B cell (primary cell): ENCODE results near the gene DYNLT1. TPM values are rescaled to one million over a fixed set of nuclear protein-coding genes. Genes with fewer than 3 reads are reported as not detected.
"Not testable (repeated sequence)": the region's sequence is repeated elsewhere in the genome, so short reads cannot be mapped to it uniquely, and the experiment has no call there.

Source experiments
- ATAC-seq: fragments of 200-7000 bp; cut with Tn5 transposase; one replicate; pipeline ENCODE4 v1.10.0; 2021; ENCODE audit warnings: low read depth, mild to moderate bottlenecking, moderate number of reproducible peaks, moderate library complexity
- CTCF ChIA-PET: fragments of 350-600 bp; sonication (Branson Sonifier 250); formaldehyde crosslinking; loops from one replicate; lab custom pipeline; 2021; ENCODE audit warnings: antibody characterized with exemption, inconsistent platforms; lab: Charles Lee
- POLR2A ChIA-PET: fragments of 350-600 bp; sonication (Branson Sonifier 250); formaldehyde crosslinking; loops from one replicate; lab custom pipeline; 2021; ENCODE audit warnings: antibody characterized with exemption; lab: Charles Lee
- DNase-seq: peaks from one replicate; pipeline ENCODE4 v3.0.0; 2013
- H2AFZ ChIP-seq: 2 replicates; pipeline ENCODE4 v1.6.1; 2012; ENCODE audit warnings: mild to moderate bottlenecking, low read depth, low read length; ENCODE audit not compliant: insufficient read depth, poor library complexity, severe bottlenecking
- H3K27ac ChIP-seq, 2 donors: 1 replicate in 1 of 2; 2 replicates in 1 of 2; pipeline ENCODE4 v1.5.1; 2012 to 2013; ENCODE audit warnings: low read length in 2 of 2, mild to moderate bottlenecking in 2 of 2, moderate library complexity in 1 of 2
- H3K27me3 ChIP-seq, 4 experiments: fragments of 200-600 bp in 1 of 4; sonication (generic) in 1 of 4; replicated peaks in 1 of 4; 1 replicate in 2 of 4; 2 replicates in 2 of 4; pipeline versions ENCODE4 v1.6.1 to v1.7.0; 2013 to 2016; ENCODE audit warnings: low read length in 3 of 4, mild to moderate bottlenecking in 2 of 4, mixed read lengths in 1 of 4, moderate library complexity in 1 of 4; ENCODE audit not compliant: insufficient read depth in 4 of 4, control insufficient read depth in 3 of 4; ENCODE audit errors: control extremely low read depth in 1 of 4
- H3K36me3 ChIP-seq, 2 experiments: replicated peaks in 1 of 2; 1 replicate in 1 of 2; 2 replicates in 1 of 2; pipeline versions ENCODE4 v1.6.1 to v1.7.1; 2013; ENCODE audit warnings: low read length in 1 of 2; ENCODE audit not compliant: insufficient read depth in 2 of 2, control insufficient read depth in 1 of 2; ENCODE audit errors: control extremely low read depth in 1 of 2, extremely low read depth in 1 of 2
- H3K4me1 ChIP-seq, 2 donors: fragments of 200-600 bp in 1 of 2; sonication (generic) in 1 of 2; 1 replicate in 1 of 2; 2 replicates in 1 of 2; pipeline versions ENCODE4 v1.5.1 to v1.6.1; 2013 to 2017; ENCODE audit warnings: low read length in 2 of 2; ENCODE audit not compliant: control insufficient read depth in 2 of 2, insufficient read depth in 2 of 2
- H3K4me2 ChIP-seq: replicated peaks from 2 replicates; pipeline ENCODE3; 2012; ENCODE audit warnings: mild to moderate bottlenecking, low read depth, low read length; ENCODE audit not compliant: poor library complexity, severe bottlenecking
- H3K4me3 ChIP-seq, 5 experiments: fragments of 200-600 bp in 1 of 5; sonication (generic) in 1 of 5; 1 replicate in 3 of 5; 2 replicates in 2 of 5; pipeline versions ENCODE4 v1.5.1 to v1.7.0; 2011 to 2016; ENCODE audit warnings: low read length in 4 of 5, mild to moderate bottlenecking in 4 of 5, low read depth in 2 of 5, control low read depth in 1 of 5, moderate library complexity in 1 of 5; ENCODE audit not compliant: insufficient read depth in 1 of 5; ENCODE audit errors: control extremely low read depth in 1 of 5, extremely low read depth in 1 of 5
- H3K79me2 ChIP-seq: fragments of 200-600 bp; sonication (generic); one replicate; pipeline ENCODE4 v1.6.0; 2016; ENCODE audit warnings: low read length; ENCODE audit not compliant: control insufficient read depth, insufficient read depth
- H3K9ac ChIP-seq: fragments of 200-600 bp; sonication (generic); 2 replicates; pipeline ENCODE4 v1.6.1; 2017; ENCODE audit warnings: mild to moderate bottlenecking, low read length, moderate library complexity
- H3K9me3 ChIP-seq, 3 donors: one replicate each; pipeline versions ENCODE4 v1.6.1 to v1.7.1; 2013; ENCODE audit warnings: low read length in 2 of 3; ENCODE audit not compliant: control insufficient read depth in 2 of 3, insufficient read depth in 1 of 3; ENCODE audit errors: control extremely low read depth in 1 of 3
- H4K20me1 ChIP-seq: 2 replicates; pipeline ENCODE4 v1.6.0; 2012; ENCODE audit warnings: mild to moderate bottlenecking, low read length; ENCODE audit not compliant: insufficient read depth, control insufficient read depth, poor library complexity, severe bottlenecking
- H3K27ac Mint-ChIP-seq: one replicate; pipeline ENCODE4 v1.8.0; 2021; ENCODE audit warnings: mixed read lengths
- H3K27me3 Mint-ChIP-seq: one replicate; pipeline ENCODE4 v1.8.0; 2021; ENCODE audit warnings: mixed read lengths
- H3K4me1 Mint-ChIP-seq: one replicate; pipeline ENCODE4 v1.8.0; 2021; ENCODE audit warnings: mixed read lengths
- H3K4me3 Mint-ChIP-seq: one replicate; pipeline ENCODE4 v1.8.0; 2021; ENCODE audit warnings: mixed read lengths
- H3K9me3 Mint-ChIP-seq: one replicate; pipeline ENCODE4 v1.8.0; 2022; ENCODE audit warnings: mixed read lengths; ENCODE audit not compliant: insufficient read depth
- EZH2 ChIP-seq: IDR thresholded peaks from 2 replicates; pipeline ENCODE4 v1.6.1; 2012; ENCODE audit warnings: borderline replicate concordance, low read depth, mild to moderate bottlenecking, moderate library complexity, low read length; ENCODE audit not compliant: insufficient read depth, poor library complexity, severe bottlenecking
- WGBS: methylation state at CpG from one replicate; pipeline ENCODE4 v1.1.5; 2013; ENCODE audit warnings: missing lambda C conversion rate; ENCODE audit not compliant: insufficient coverage; 5-methylcytosine and 5-hydroxymethylcytosine counted together
- intact Hi-C: fragments of 100-400 bp; cut with micrococcal nuclease; formaldehyde crosslinking; loops from one replicate; pipeline ENCODE4 v1.10.0; 2022
- polyA plus RNA-seq: library from polyadenylated mRNA; depleted of rRNA; stranded (reverse); fragments of >200 nt; gene quantifications from 2 replicates; pipeline ENCODE4 v1.2.3, GENCODE V29; 2012
- total RNA-seq, 2 donors: library from RNA; stranded (reverse); fragments of 120-200 nt in 1 of 2; gene quantifications; 1 replicate in 1 of 2; 2 replicates in 1 of 2; pipeline versions ENCODE4 v1.2.3 to v1.2.4, GENCODE V29; 2013 to 2022
- TF ChIP-seq, protein P1 (sequence below): fragments of 200-600 bp; IDR thresholded peaks from one replicate; pipeline ENCODE4 v1.8.0; 2022; ENCODE audit warnings: antibody characterized with exemption, mild to moderate bottlenecking

DYNLT1 gene
- total and polyA plus RNA-seq, 2 donors (not counting 1 experiment from before 2014, with no cell fraction given), result 34.8 to 62.6 TPM

DNA sequence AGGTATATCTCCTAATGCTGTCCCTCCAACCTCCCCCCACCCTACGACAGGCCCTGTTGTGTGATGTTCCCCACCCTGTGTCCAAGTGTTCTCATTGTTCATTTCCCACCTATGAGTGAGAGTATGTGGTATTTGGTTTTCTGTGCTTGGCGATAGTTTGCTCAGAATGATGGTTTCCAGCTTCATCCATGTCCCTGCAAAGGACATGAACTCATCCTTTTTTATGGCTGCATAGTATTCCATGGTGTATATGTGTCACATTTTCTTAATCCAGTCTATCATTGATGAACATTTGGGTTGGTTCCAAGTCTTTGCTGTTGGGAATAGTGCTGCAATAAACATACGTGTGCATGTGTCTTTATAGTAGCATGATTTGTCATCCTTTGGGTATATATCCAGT is 29.9 kb downstream of the DYNLT1 start:
- H3K79me2 ChIP-seq, POLR2A ChIA-PET, DNase-seq, H3K27ac ChIP-seq, H2AFZ ChIP-seq, ATAC-seq, H3K4me1 ChIP-seq, H3K27me3 Mint-ChIP-seq, H3K4me2 ChIP-seq, H3K4me1 Mint-ChIP-seq, H3K27me3 ChIP-seq, H3K9ac ChIP-seq, H3K4me3 ChIP-seq, CTCF ChIA-PET, H3K4me3 Mint-ChIP-seq, intact Hi-C loops, H3K27ac Mint-ChIP-seq, H3K9me3 ChIP-seq, H4K20me1 ChIP-seq, H3K9me3 Mint-ChIP-seq: not testable (repeated sequence)
- WGBS, result no CpG with 5 or more reads among the region's 3 CpGs
- H3K36me3 ChIP-seq, result peaks cover 0 to 28% of the 10 kb centered on the region in 2 experiments

DNA sequence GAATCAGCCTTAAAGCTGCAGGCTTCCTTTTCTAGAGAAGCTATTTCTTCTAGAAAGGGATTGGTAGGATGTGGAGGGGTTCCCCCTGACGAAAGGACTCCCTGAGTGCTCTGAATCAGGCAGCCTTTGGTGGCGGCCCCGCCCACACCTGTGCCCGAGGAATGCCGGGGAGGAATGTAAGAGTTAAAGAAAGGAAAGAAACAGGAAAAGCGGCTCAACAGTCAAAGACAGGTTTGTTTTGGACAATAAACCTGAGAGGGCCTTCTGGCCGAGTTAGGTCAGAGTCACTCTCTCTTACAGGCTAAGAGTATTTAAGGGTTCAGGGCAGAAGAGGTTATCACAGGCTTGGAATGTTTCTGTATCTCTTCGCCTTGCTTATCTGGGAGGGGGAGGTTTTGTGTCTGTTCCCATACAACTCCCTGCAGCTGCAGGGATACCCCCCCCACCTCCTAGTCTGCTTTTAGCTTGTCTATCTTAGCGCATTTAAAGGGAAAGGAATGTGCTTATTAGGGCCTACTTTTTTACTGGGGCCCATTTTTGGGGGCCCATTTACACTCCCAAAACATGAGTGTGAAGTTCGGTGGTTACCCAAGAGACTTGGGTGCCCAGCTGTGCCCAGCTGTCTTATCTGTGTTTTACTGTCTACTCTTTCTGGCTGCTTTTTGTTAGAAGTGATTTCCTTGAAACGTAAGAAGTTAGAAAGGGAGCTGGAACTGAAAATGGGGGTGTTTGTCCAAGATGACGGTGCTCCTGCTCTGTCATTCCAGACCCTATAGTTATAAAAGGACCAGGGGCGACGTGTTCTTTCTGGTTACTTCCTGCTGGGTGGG is 32.8 kb downstream of the DYNLT1 start:
- POLR2A ChIA-PET, result no interaction called here
- Histone ChIP-seq H3K27me3 (no peaks in the 10 kb centered on the region), H3K4me1 (no peaks in the 10 kb centered on the region), H3K79me2 (no peaks in the 10 kb centered on the region), H3K36me3 (peaks cover 0 to 47% of the 10 kb centered on the region in 2 experiments), H2AFZ (no peak overlapping the region), H3K27ac (no peak overlapping the region), H3K9me3 (no peaks in the 10 kb centered on the region), H3K4me3 (no peak overlapping the region), H3K9ac (no peak overlapping the region), H3K4me2 (no peak overlapping the region), H4K20me1 (no peaks in the 10 kb centered on the region)
- H3K9me3 Mint-ChIP-seq, result no peaks in the 10 kb centered on the region
- no peak overlapping the region for H3K27ac Mint-ChIP-seq
- DNase-seq, result no peak
- TF ChIP-seq, protein P1, sequence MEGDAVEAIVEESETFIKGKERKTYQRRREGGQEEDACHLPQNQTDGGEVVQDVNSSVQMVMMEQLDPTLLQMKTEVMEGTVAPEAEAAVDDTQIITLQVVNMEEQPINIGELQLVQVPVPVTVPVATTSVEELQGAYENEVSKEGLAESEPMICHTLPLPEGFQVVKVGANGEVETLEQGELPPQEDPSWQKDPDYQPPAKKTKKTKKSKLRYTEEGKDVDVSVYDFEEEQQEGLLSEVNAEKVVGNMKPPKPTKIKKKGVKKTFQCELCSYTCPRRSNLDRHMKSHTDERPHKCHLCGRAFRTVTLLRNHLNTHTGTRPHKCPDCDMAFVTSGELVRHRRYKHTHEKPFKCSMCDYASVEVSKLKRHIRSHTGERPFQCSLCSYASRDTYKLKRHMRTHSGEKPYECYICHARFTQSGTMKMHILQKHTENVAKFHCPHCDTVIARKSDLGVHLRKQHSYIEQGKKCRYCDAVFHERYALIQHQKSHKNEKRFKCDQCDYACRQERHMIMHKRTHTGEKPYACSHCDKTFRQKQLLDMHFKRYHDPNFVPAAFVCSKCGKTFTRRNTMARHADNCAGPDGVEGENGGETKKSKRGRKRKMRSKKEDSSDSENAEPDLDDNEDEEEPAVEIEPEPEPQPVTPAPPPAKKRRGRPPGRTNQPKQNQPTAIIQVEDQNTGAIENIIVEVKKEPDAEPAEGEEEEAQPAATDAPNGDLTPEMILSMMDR, result no peak
- TF ChIP-seq EZH2, result no peak
- 98% methylated on average over 9 of the region's 14 CpGs for WGBS
- CTCF ChIA-PET, result interaction anchor here (1.1 kb wide), 1 partner anchor 390 kb away, joined by 3 read pairs; no protein-coding TSS in a partner anchor
- H3K4me3 Mint-ChIP-seq, result no peak overlapping the region
- H3K27me3 Mint-ChIP-seq, result no peaks in the 10 kb centered on the region
- ATAC-seq, result no peak
- no peaks in the 10 kb centered on the region for H3K4me1 Mint-ChIP-seq
- intact Hi-C loops, result no loop called here
